ENCODE measurements around the gene SERGEF. TPM values are rescaled to one million over a fixed set of nuclear protein-coding genes. Genes with fewer than 3 reads are reported as not detected.

Gene SERGEF
- total RNA-seq, 4 donors from 2014 or later = 18.9 to 23.9 (median 20.6) TPM

DNA sequence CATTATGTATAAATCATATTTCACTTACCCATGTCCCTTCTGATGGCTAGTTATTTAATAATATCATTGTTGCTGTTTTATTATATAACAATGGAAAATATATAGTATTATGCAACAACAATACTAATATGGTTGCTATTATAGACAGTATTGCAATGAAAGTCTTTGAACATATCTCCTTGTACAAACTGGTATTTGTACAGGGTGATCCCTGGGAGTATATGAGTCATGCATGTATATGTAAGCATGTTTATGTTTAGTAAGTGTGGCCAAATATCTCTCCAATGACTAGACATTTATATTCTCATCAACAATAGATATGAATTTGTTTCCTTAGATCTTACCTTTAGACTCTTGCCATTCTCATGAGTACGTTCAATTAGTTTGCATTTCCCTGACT is 222.4 kb downstream of the SERGEF start:
- DNase-seq (ENCODE audit: low spot score) = no peak
- TF ChIP-seq, protein P1, sequence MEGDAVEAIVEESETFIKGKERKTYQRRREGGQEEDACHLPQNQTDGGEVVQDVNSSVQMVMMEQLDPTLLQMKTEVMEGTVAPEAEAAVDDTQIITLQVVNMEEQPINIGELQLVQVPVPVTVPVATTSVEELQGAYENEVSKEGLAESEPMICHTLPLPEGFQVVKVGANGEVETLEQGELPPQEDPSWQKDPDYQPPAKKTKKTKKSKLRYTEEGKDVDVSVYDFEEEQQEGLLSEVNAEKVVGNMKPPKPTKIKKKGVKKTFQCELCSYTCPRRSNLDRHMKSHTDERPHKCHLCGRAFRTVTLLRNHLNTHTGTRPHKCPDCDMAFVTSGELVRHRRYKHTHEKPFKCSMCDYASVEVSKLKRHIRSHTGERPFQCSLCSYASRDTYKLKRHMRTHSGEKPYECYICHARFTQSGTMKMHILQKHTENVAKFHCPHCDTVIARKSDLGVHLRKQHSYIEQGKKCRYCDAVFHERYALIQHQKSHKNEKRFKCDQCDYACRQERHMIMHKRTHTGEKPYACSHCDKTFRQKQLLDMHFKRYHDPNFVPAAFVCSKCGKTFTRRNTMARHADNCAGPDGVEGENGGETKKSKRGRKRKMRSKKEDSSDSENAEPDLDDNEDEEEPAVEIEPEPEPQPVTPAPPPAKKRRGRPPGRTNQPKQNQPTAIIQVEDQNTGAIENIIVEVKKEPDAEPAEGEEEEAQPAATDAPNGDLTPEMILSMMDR (IDR thresholded peaks at IDR 0.05) = no peak
- ATAC-seq (ENCODE audit: low FRiP score) = no peak

GRCh38 chr11:17788084-17788483 is 224.8 kb downstream of the SERGEF start:
- DNase-seq (ENCODE audit: low spot score) (no peak), ATAC-seq (ENCODE audit: low FRiP score) (no peak)
- TF ChIP-seq, protein P1 (IDR thresholded peaks at IDR 0.05) = no peak

GRCh38 chr11:17786824-17787525 is 225.9 kb downstream of the SERGEF start:
- no peak for DNase-seq (ENCODE audit: low spot score)
- ATAC-seq (ENCODE audit: low FRiP score) = no peak
- TF ChIP-seq, protein P1 (IDR thresholded peaks at IDR 0.05) = no peak

DNA sequence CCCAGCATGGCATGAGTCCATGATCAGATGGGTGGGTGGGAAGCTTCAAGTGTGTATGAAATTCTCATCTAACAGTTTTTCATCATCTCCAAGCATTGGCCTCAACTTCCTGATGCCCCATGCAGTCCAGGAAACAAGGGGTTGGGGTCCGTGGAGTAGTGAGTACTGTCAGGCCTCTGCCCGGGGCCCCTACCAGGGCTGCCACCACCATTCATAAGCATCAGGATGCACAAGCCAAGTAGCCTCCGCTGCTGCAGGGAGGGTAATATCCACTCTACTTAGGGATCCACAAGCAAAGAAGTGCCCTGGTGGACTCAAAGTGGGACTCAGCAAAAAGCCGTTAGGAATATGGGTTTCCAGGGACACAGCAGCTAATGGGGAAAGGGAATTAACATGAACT is 229.0 kb downstream of the SERGEF start:
- DNase-seq (ENCODE audit: low spot score) = no peak
- TF ChIP-seq, protein P1 (IDR thresholded peaks at IDR 0.05) = no peak

GRCh38 chr11:17782603-17783337 is 230.1 kb downstream of the SERGEF start:
- DNase-seq (ENCODE audit: low spot score) = no peak
- TF ChIP-seq, protein P1 (IDR thresholded peaks at IDR 0.05) = no peak
- ATAC-seq (ENCODE audit: low FRiP score) = no peak

More for the DNA sequence above, 229.0 kb downstream of the SERGEF start:
- ATAC-seq (ENCODE audit: low FRiP score) = no peak

GRCh38 chr11:17782145-17782544 is 230.7 kb downstream of the SERGEF start:
- no peak for ATAC-seq (ENCODE audit: low FRiP score)
- no peak for DNase-seq (ENCODE audit: low spot score)
- TF ChIP-seq, protein P1 (IDR thresholded peaks at IDR 0.05) = no peak

All from omental fat pad (tissue), 4 donors.